Endothelial cell of umbilical vein (primary cell): ENCODE data around the gene SSUH2. TPM values are rescaled to one million over a fixed set of nuclear protein-coding genes. Genes with fewer than 3 reads are reported as not detected.

Experiments
- BruUV-seq: library from RNA; stranded (reverse); fragments of 400-500 nt; replicated peaks from 2 replicates; lab custom pipeline; 2021; lab: Mats Ljungman, UMichigan
- CTCF ChIA-PET: fragments of 300-600, 350-600 bp; sonication (Branson Sonifier 250); formaldehyde crosslinking; loops from one replicate; lab custom pipeline; 2021; ENCODE audit warnings: antibody characterized with exemption, inconsistent platforms; lab: Charles Lee
- POLR2A ChIA-PET: fragments of 300-600, 350-600 bp; sonication (Branson Sonifier 250); formaldehyde crosslinking; loops from one replicate; lab custom pipeline; 2021; ENCODE audit warnings: antibody characterized with exemption, inconsistent platforms; lab: Charles Lee
- DNase-seq: peaks from one replicate; pipeline ENCODE4 v3.0.0-alpha.2; 2011; ENCODE audit warnings: low read depth, low spot score
- FAIRE-seq: peaks from 2 replicates; lab custom pipeline; 2011; peaks lifted over from hg19 to GRCh38; lab: Jason Lieb, UNC
- H2AFZ ChIP-seq: 2 replicates; pipeline ENCODE4 v1.6.0; 2012; ENCODE audit warnings: low read depth, low read length, control low read depth, inconsistent platforms
- H3K27ac ChIP-seq: 2 replicates; pipeline ENCODE4 v1.5.1; 2011; ENCODE audit warnings: low read depth, mild to moderate bottlenecking, control low read depth, low read length, moderate library complexity; ENCODE audit not compliant: insufficient read depth
- H3K27me3 ChIP-seq, 2 experiments: 2 replicates each; pipeline versions ENCODE4 v1.6.0 to v1.6.1; 2011; ENCODE audit warnings: low read length in 2 of 2, mixed read lengths in 1 of 2; ENCODE audit not compliant: control insufficient read depth in 2 of 2, insufficient read depth in 2 of 2
- H3K36me3 ChIP-seq, 2 experiments: 2 replicates in 1 of 2; 3 replicates in 1 of 2; pipeline ENCODE4 v1.5.1; 2011; ENCODE audit warnings: low read length in 2 of 2, mild to moderate bottlenecking in 1 of 2, moderate library complexity in 1 of 2; ENCODE audit not compliant: control insufficient read depth in 2 of 2, insufficient read depth in 2 of 2; ENCODE audit errors: extremely low read depth in 1 of 2
- H3K4me1 ChIP-seq: 3 replicates; pipeline ENCODE4 v1.5.1; 2011; ENCODE audit warnings: mild to moderate bottlenecking, low read length; ENCODE audit not compliant: control insufficient read depth, insufficient read depth; ENCODE audit errors: extremely low read depth
- H3K4me2 ChIP-seq: 2 replicates; pipeline ENCODE4 v1.6.1; 2011; ENCODE audit warnings: low read length, control low read depth, mixed read lengths; ENCODE audit not compliant: insufficient read depth
- H3K4me3 ChIP-seq, 3 experiments: fragments of 200-600 bp in 1 of 3; sonication (generic), shearing (Covaris generic) in 1 of 3; replicated peaks in 1 of 3; 2 replicates each; pipeline ENCODE4 v1.5.1; 2011 to 2016; ENCODE audit warnings: control low read depth in 3 of 3, low read length in 3 of 3, mild to moderate bottlenecking in 2 of 3, inconsistent platforms in 1 of 3, low read depth in 1 of 3, moderate library complexity in 1 of 3; ENCODE audit not compliant: insufficient read depth in 1 of 3
- H3K79me2 ChIP-seq: 2 replicates; pipeline ENCODE4 v1.6.0; 2012; ENCODE audit warnings: low read length, inconsistent platforms; ENCODE audit not compliant: control insufficient read depth, insufficient read depth
- H3K9ac ChIP-seq: replicated peaks from 2 replicates; pipeline ENCODE3; 2011; ENCODE audit warnings: low read length, control low read depth; ENCODE audit not compliant: insufficient read depth; ENCODE audit errors: extremely low read depth
- H3K9me1 ChIP-seq: replicated peaks from 3 replicates; pipeline ENCODE4 v1.6.0; 2011; ENCODE audit warnings: mild to moderate bottlenecking, low read length; ENCODE audit not compliant: control insufficient read depth, insufficient read depth; ENCODE audit errors: extremely low read depth
- H3K9me3 ChIP-seq: replicated peaks from 2 replicates; pipeline ENCODE4 v1.5.1; 2012; ENCODE audit warnings: low read length, inconsistent platforms; ENCODE audit not compliant: control insufficient read depth, insufficient read depth
- H4K20me1 ChIP-seq: replicated peaks from 2 replicates; pipeline ENCODE3; 2011; ENCODE audit warnings: mild to moderate bottlenecking, low read length; ENCODE audit not compliant: control insufficient read depth, insufficient read depth; ENCODE audit errors: extremely low read depth
- FOS ChIP-seq: IDR thresholded peaks from 2 replicates; pipeline ENCODE4 v1.6.1; 2011; ENCODE audit warnings: mild to moderate bottlenecking, low read length, moderate library complexity, borderline replicate concordance; ENCODE audit not compliant: insufficient read depth
- GATA2 ChIP-seq: IDR thresholded peaks from 2 replicates; pipeline ENCODE4 v1.7.0; 2011; ENCODE audit warnings: low read depth, mild to moderate bottlenecking, moderate library complexity, mixed read lengths, low read length; ENCODE audit not compliant: insufficient read length, insufficient read depth
- JUN ChIP-seq: IDR thresholded peaks from 2 replicates; pipeline ENCODE4 v1.6.1; 2011; ENCODE audit warnings: borderline replicate concordance, low read depth; ENCODE audit not compliant: insufficient read length, insufficient read depth
- MYC ChIP-seq: IDR thresholded peaks from one replicate; pipeline ENCODE4 v1.6.1; 2011; ENCODE audit warnings: mild to moderate bottlenecking, low read depth, low read length
- POLR2AphosphoS5 ChIP-seq: IDR thresholded peaks from 2 replicates; pipeline ENCODE4 v1.6.1; 2012; ENCODE audit warnings: low read depth, mild to moderate bottlenecking, control low read depth, low read length, moderate library complexity; ENCODE audit not compliant: insufficient read depth
- dilution Hi-C: fragments of 300-500 bp; cut with MboI; formaldehyde crosslinking; loops from one replicate; pipeline ENCODE4 v1.15.0; 2019; ENCODE audit warnings: low sequenced_read_pairs; ENCODE audit not compliant: extremely low pct_ligation_motif_present
- intact Hi-C: fragments of 100-400 bp; cut with micrococcal nuclease; formaldehyde crosslinking; loops from one replicate; pipeline ENCODE4 v1.10.0; 2022
- polyA plus RNA-seq, 4 experiments: library from polyadenylated mRNA; depleted of rRNA in 3 of 4; stranded (reverse) in 3 of 4; unstranded in 1 of 4; fragments of >200 nt; gene quantifications; 2 replicates each; pipeline versions ENCODE4 v1.2.1 to v1.2.3, GENCODE V29; 2011 to 2012; ENCODE audit warnings: missing spikeins in 1 of 4
- total RNA-seq: library from RNA; stranded (reverse); gene quantifications from 2 replicates; pipeline ENCODE4 v1.2.3, GENCODE V29; 2021
- TF ChIP-seq, protein P1 (sequence below): IDR thresholded peaks from 2 replicates; pipeline ENCODE4 v1.6.1; 2011; ENCODE audit not compliant: insufficient read depth, insufficient read length
- TF ChIP-seq, protein P2 (sequence below), 2 donors: IDR thresholded peaks; 1 replicate in 1 of 2; 2 replicates in 1 of 2; pipeline ENCODE4 v1.5.1; 2011; ENCODE audit warnings: low read length in 2 of 2, mild to moderate bottlenecking in 2 of 2, moderate library complexity in 2 of 2, control low read depth in 1 of 2, inconsistent platforms in 1 of 2, low read depth in 1 of 2; ENCODE audit not compliant: insufficient read depth in 1 of 2; ENCODE audit errors: extremely low read depth in 1 of 2

SSUH2 gene
- total and polyA plus RNA-seq, 2 donors (not counting 3 experiments of a cell fraction or from before 2014, with no cell fraction given), result 0.44 TPM; not detected in 1

DNA sequence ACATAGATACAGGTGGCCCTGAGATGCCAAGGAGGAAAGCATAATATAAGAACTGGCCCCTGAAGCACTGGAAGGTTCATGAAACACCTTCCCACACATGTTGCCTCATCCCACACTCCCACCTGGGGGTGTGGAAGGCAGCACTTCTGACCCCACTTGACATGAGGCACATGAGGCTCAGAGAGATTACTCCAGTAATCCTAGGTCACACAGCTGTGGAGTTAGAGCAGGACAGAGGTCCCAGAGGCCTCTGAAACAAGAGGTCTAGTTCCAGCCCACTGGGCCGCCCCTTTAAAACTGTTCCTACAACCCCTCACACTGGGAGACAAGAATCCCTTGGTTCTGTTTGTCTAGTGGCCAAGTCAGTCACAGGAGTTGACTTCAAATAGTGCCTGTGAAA, 7.2 kb downstream of the SSUH2 start:
- Histone ChIP-seq H3K4me2 (no peak overlapping the region), H2AFZ (no peak overlapping the region), H3K4me1 (no peaks in the 10 kb centered on the region), H3K27me3 (peaks cover 0 to 2% of the 10 kb centered on the region in 2 experiments), H3K79me2 (no peaks in the 10 kb centered on the region), H3K36me3 (no peaks in the 10 kb centered on the region), H3K9me1 (no peaks in the 10 kb centered on the region), H3K4me3 (no peak overlapping the region), H3K9me3 (no peaks in the 10 kb centered on the region), H3K9ac (no peak overlapping the region), H4K20me1 (no peaks in the 10 kb centered on the region), H3K27ac (no peak overlapping the region)
- dilution Hi-C loops (no loop called here), intact Hi-C loops (no loop called here)
- ChIA-PET CTCF (no interaction called here), POLR2A (no interaction called here)
- no peak for FAIRE-seq
- TF ChIP-seq FOS (no peak), POLR2AphosphoS5 (no peak)
- DNase-seq, result no peak
- no TSS peak for BruUV-seq

GRCh38 chr3:8635631-8636030, 9.0 kb downstream of the SSUH2 start:
- intact Hi-C loops (no loop called here), dilution Hi-C loops (no loop called here)
- Histone ChIP-seq H3K27me3 (peaks cover 0 to 2% of the 10 kb centered on the region in 2 experiments), H3K79me2 (no peaks in the 10 kb centered on the region), H3K27ac (no peak overlapping the region), H2AFZ (no peak overlapping the region), H3K36me3 (no peaks in the 10 kb centered on the region), H3K4me2 (no peak overlapping the region), H3K4me1 (no peaks in the 10 kb centered on the region), H4K20me1 (no peaks in the 10 kb centered on the region), H3K9me1 (no peaks in the 10 kb centered on the region), H3K9me3 (no peaks in the 10 kb centered on the region), H3K4me3 (no peak overlapping the region), H3K9ac (no peak overlapping the region)
- BruUV-seq, result no TSS peak
- TF ChIP-seq JUN (no peak), GATA2 (no peak), MYC (no peak)
- TF ChIP-seq, protein P1, sequence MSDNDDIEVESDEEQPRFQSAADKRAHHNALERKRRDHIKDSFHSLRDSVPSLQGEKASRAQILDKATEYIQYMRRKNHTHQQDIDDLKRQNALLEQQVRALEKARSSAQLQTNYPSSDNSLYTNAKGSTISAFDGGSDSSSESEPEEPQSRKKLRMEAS, result no peak
- TF ChIP-seq, protein P2, sequence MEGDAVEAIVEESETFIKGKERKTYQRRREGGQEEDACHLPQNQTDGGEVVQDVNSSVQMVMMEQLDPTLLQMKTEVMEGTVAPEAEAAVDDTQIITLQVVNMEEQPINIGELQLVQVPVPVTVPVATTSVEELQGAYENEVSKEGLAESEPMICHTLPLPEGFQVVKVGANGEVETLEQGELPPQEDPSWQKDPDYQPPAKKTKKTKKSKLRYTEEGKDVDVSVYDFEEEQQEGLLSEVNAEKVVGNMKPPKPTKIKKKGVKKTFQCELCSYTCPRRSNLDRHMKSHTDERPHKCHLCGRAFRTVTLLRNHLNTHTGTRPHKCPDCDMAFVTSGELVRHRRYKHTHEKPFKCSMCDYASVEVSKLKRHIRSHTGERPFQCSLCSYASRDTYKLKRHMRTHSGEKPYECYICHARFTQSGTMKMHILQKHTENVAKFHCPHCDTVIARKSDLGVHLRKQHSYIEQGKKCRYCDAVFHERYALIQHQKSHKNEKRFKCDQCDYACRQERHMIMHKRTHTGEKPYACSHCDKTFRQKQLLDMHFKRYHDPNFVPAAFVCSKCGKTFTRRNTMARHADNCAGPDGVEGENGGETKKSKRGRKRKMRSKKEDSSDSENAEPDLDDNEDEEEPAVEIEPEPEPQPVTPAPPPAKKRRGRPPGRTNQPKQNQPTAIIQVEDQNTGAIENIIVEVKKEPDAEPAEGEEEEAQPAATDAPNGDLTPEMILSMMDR (IDR thresholded peaks at IDR 0.05; ENCODE audit: extremely low read depth in 1 of 2, insufficient read depth in 1 of 2, low read depth in 1 of 2, low read length in 2 of 2), result no peak
- DNase-seq, result no peak
- CTCF ChIA-PET, result interaction anchor here (1.1 kb wide), 1 partner anchor 218 kb away, joined by 3 read pairs; no protein-coding TSS in a partner anchor
- POLR2A ChIA-PET, result no interaction called here
- no peak for FAIRE-seq
